GM18870 (cell line): ENCODE measurements around the gene SPATA31A3.
"Not testable (repeated sequence)": the region's sequence is repeated elsewhere in the genome, so short reads cannot be mapped to it uniquely, and the experiment has no call there.

Experiments
- ATAC-seq: cut with Tn5 transposase; IDR thresholded peaks from one replicate; pipeline ENCODE4 v1.9.1; 2021; ENCODE audit warnings: moderate library complexity; ENCODE audit not compliant: unreplicated experiment

Gene SPATA31A3

DNA sequence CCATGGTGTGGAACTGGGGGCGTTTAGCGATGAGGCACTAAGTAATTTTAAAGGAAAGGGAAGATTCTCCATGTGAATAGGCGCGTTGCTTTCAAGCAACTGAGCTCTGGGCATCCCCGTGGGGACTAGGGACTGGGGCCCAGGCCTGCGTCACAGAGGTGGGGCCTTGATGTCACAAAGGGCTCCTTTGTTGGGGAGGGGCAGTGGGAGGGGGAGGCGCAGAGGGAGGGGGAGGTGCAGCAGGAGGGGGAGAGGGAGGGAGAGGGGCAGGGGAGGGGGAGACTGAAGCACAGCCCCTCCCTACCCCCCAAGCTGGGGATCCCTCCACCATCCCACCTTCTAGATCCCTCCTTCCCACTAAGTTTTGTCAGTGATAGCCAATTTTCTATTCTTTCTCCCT is at the start of gene SPATA31A3:
SPATA31A3 (minus strand) TSS at position 101 of the 400 bp plus-strand sequence; CDS start at position 72, 29 bp downstream.
- not testable (repeated sequence) for ATAC-seq

DNA sequence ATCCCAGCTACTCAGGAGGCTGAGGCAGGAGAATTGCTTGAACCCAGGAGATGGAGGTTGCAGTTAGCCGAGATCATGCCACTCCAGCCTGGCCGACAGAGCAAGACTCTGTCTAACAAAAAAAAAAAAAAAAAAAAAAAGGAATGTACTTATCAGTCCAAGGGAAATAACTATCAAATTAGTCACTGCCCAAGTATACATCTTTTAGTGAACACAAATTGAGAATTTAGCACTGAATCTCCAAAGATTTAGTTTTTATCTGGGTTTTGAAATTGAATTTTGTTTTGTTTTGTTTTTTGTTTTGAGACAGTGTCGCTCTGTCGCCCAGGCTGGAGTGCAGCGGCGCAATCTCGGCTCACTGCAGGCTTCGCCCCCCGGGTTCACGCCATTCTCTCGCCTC is 39.8 kb downstream of the SPATA31A3 start:
- ATAC-seq = not testable (repeated sequence)

DNA sequence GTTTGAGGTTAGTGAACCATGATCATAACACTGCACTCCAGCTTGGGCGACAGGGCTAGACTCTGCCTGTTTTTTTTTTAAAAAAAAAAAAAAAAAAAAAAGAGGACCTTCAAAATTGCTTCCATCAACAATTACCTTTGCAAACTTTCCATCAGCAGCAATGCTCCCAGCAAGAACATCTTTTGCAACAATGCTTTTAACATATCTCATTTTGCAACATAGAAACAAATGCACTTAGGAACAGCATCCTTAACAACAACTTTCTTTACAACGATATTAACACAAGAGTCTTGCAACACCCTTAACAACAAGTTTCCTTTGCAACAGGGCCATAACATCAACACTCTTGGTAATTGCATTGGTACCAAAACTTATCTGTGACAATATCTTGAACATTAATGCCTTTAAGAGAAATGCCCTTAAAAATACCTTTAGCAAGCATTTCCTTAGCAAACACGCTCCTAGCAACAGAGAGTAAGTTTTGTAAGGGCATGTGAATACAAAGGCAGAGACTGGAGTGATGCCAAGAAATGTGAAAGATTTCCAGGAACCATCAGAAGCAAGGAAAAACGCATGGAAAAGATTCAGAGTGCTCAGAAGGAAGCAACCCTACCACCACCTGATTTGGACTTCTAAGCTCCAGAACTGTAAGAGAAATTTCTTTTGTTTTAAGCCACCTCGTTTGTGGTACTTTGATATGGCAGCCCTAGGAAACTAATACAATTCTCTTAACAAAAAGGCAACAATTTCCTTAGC is 49.8 kb downstream of the SPATA31A3 start:
- not testable (repeated sequence) for ATAC-seq

DNA sequence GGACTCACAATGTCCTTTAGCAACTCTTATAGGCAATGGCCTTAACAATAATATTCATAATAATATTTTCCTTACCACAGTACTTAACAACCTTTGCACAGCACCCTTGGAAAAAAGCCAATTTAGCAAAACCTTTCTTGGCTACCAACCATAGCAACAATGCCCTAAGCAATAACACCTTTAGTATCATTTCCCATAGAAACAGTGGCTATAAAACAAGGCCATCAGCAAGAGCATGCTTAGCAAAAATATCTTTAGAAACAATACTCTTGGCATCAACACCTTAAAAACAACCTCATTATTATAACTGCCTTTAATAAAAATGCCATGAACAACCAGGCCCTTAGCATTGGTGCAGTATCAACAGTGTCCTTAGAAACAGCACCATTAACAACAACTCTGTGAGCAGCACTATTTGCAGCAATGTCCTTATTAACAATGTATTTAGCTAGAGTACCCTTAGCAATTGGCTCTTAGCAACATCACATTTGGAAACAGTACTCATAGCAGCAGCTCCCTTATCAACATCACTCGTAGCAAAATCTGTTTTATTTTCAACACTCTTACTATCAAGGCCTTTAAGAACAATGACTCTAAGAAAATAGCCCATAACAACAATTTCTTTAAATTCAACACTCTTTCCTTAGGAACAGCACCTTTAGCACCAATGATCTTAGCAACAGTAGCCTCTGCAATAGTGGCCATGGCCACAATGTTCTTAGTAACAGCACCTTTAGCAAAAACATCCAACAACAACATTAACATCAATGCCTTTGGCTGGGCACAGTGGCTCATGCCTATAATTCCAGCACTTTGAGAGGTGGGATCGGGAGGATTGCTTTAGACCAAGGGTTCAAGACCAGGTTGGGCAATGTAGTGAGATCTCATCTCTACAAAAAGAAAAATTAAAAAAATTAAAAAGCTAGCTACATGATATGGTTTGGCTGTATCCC is 52.2 kb downstream of the SPATA31A3 start:
- ATAC-seq = not testable (repeated sequence)

DNA sequence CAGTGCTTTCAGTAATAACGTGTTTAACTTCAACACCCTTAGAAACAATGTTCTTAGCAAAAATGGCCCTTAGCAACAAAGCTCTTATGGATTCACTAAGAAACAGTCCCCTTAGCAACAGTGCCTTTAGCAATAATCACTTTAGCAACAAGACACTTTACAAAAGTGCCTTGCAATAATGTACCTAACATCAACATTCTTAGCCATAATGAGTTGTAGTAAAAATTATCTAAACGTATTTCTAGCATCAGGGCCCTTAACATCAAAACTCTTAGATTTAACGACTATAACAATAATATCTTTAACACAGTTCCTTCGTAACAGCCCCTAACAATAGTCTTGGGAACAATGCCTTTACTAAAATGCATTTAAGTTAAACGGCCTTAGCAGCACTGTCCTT is 54.0 kb downstream of the SPATA31A3 start:
- not testable (repeated sequence) for ATAC-seq

DNA sequence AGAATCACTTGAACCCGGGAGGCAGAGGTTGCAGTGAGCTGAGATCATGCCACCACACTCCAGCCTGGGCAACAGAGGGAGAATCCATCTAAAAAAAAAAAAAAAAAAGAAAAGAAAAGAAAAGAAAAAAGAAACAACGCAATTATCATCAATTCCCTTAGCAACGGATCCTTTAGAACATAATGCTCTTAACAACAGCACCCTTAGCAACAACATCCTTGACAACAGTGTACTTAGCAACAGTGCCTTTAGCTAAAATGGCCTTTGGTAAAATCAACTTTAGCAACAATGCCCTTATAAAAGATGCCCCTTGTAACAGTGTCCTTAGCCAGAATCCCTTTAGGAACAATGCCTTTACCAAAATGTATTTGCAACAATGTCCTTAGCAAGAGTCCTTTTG is 54.7 kb downstream of the SPATA31A3 start:
- not testable (repeated sequence) for ATAC-seq
